GM19467 (cell line): Measurements from ENCODE around the gene CD52.
A peak's percentile ranks its signal among the peaks of the same experiment; 100 is the strongest.
"Not testable (repeated sequence)": the region's sequence is repeated elsewhere in the genome, so short reads cannot be mapped to it uniquely, and the experiment has no call there.

Source experiments
- ATAC-seq: cut with Tn5 transposase; IDR thresholded peaks from one replicate; pipeline ENCODE4 v1.9.1; 2021; ENCODE audit warnings: mild to moderate bottlenecking, moderate library complexity; ENCODE audit not compliant: unreplicated experiment

Gene CD52

GRCh38 chr1:26297057-26297790, 20.5 kb upstream of the CD52 start:
- no peak for ATAC-seq

GRCh38 chr1:26297791-26298124, 20.0 kb upstream of the CD52 start:
- no peak for ATAC-seq

GRCh38 chr1:26300578-26301275, 17.0 kb upstream of the CD52 start:
- ATAC-seq = no peak

GRCh38 chr1:26302733-26303405, 14.9 kb upstream of the CD52 start:
- no peak for ATAC-seq

- no peak for ATAC-seq
Observed at GRCh38 chr1:26305667-26306289, 12.0 kb upstream of the CD52 start.

GRCh38 chr1:26306290-26307229, 11.2 kb upstream of the CD52 start, which contains the start of gene UBXN11:
UBXN11 (minus strand) TSS chr1:26306636; CDS start chr1:26302883, 3,753 bp downstream.
- ATAC-seq = peak; percentile 99

- no peak for ATAC-seq
Observed at GRCh38 chr1:26307363-26307781, 10.4 kb upstream of the CD52 start.

- ATAC-seq = not testable (repeated sequence)
Observed at GRCh38 chr1:26307966-26308899, 9.5 kb upstream of the CD52 start.

GRCh38 chr1:26314501-26314900, 3.3 kb upstream of the CD52 start:
- no peak for ATAC-seq

GRCh38 chr1:26315874-26316850, 1.6 kb upstream of the CD52 start:
- no peak for ATAC-seq

- no peak for ATAC-seq
Observed at GRCh38 chr1:26317146-26317545, 612 bp upstream of the CD52 start.

GRCh38 chr1:26318338-26319064, 743 bp downstream of the CD52 start:
- no peak for ATAC-seq

GRCh38 chr1:26320896-26321295, 3.1 kb downstream of the CD52 start:
- no peak for ATAC-seq

GRCh38 chr1:26321315-26322041, 3.7 kb downstream of the CD52 start:
- peak; percentile 47 for ATAC-seq

GRCh38 chr1:26322042-26322331, 4.2 kb downstream of the CD52 start:
- ATAC-seq = no peak

- ATAC-seq = no peak
Observed at GRCh38 chr1:26323382-26323781, 5.6 kb downstream of the CD52 start.

GRCh38 chr1:26324550-26324949, 6.8 kb downstream of the CD52 start:
- ATAC-seq = no peak
